ENCODE measurements around the gene EPHB6. TPM values are rescaled to one million over a fixed set of nuclear protein-coding genes. Genes with fewer than 3 reads are reported as not detected.

Gene EPHB6
- total RNA-seq, 1 experiment from 2014 or later, result 39.2 TPM

GRCh38 chr7:142916508-142916907, 61.6 kb downstream of the EPHB6 start:
- no peaks in the 10 kb centered on the region for H3K36me3 ChIP-seq (ENCODE audit: low read depth)
- no peaks in the 10 kb centered on the region for H3K79me2 ChIP-seq (ENCODE audit: low read depth)
- no peak overlapping the region for H3K4me2 ChIP-seq
- ChIA-PET POLR2A (ENCODE audit: unreplicated experiment) (interaction anchor here (0.7 kb wide), 1 partner anchor 35 kb away, joined by 3 read pairs; no protein-coding TSS in a partner anchor), CTCF (no interaction called here)
- TF ChIP-seq EZH2 (IDR thresholded peaks at IDR 0.05; ENCODE audit: low read depth) (no peak), CTCF (conservative IDR thresholded peaks at IDR 0.05) (no peak)
- no peak for DNase-seq
- no peaks in the 10 kb centered on the region for H4K20me1 ChIP-seq (ENCODE audit: insufficient read depth)
- H3K27me3 ChIP-seq (ENCODE audit: insufficient read depth, low read depth), result no peaks in the 10 kb centered on the region
- no peak overlapping the region for H3K4me3 ChIP-seq
- H2AFZ ChIP-seq, result no peak overlapping the region
- no peaks in the 10 kb centered on the region for H3K9me3 ChIP-seq (ENCODE audit: insufficient read depth, low read depth)
- no peaks in the 10 kb centered on the region for H3K9me2 ChIP-seq (ENCODE audit: insufficient read depth)
- no peak overlapping the region for H3K27ac ChIP-seq
- no peaks in the 10 kb centered on the region for H3F3A ChIP-seq (ENCODE audit: insufficient read depth, low read depth)
- BruUV-seq (replicated peaks), result no TSS peak
- intact Hi-C loops (cut with micrococcal nuclease; ENCODE audit: unreplicated experiment), result no loop called here
- H3K4me1 ChIP-seq (replicated peaks; ENCODE audit: insufficient read depth), result peaks cover 20% of the 10 kb centered on the region

- CTCF ChIA-PET, result no interaction called here
- H3K27ac ChIP-seq, result no peak overlapping the region
- no TSS peak for BruUV-seq (replicated peaks)
- no peaks in the 10 kb centered on the region for H3K79me2 ChIP-seq (ENCODE audit: low read depth)
- H3K27me3 ChIP-seq (ENCODE audit: insufficient read depth, low read depth), result no peaks in the 10 kb centered on the region
- no peak for DNase-seq
- no peak overlapping the region for H3K4me2 ChIP-seq
- POLR2A ChIA-PET (ENCODE audit: unreplicated experiment), result no interaction called here
- no peak overlapping the region for H2AFZ ChIP-seq
- no peaks in the 10 kb centered on the region for H3K9me2 ChIP-seq (ENCODE audit: insufficient read depth)
- no peaks in the 10 kb centered on the region for H3F3A ChIP-seq (ENCODE audit: insufficient read depth, low read depth)
- H4K20me1 ChIP-seq (ENCODE audit: insufficient read depth), result no peaks in the 10 kb centered on the region
- no peaks in the 10 kb centered on the region for H3K36me3 ChIP-seq (ENCODE audit: low read depth)
- intact Hi-C loops (cut with micrococcal nuclease; ENCODE audit: unreplicated experiment), result no loop called here
- H3K4me1 ChIP-seq (replicated peaks; ENCODE audit: insufficient read depth), result peaks cover 20% of the 10 kb centered on the region
- H3K9me3 ChIP-seq (ENCODE audit: insufficient read depth, low read depth), result no peaks in the 10 kb centered on the region
- no peak overlapping the region for H3K4me3 ChIP-seq
- TF ChIP-seq CTCF (conservative IDR thresholded peaks at IDR 0.05) (no peak), EZH2 (IDR thresholded peaks at IDR 0.05; ENCODE audit: low read depth) (no peak)
Measured at GRCh38 chr7:142917447-142917846, 62.6 kb downstream of the EPHB6 start.

- POLR2A ChIA-PET (ENCODE audit: unreplicated experiment), result no interaction called here
- Histone ChIP-seq H3K4me3 (no peak overlapping the region), H3F3A (ENCODE audit: insufficient read depth, low read depth) (no peaks in the 10 kb centered on the region), H3K79me2 (ENCODE audit: low read depth) (no peaks in the 10 kb centered on the region), H3K27ac (no peak overlapping the region), H2AFZ (no peak overlapping the region), H4K20me1 (ENCODE audit: insufficient read depth) (no peaks in the 10 kb centered on the region), H3K9me3 (ENCODE audit: insufficient read depth, low read depth) (no peaks in the 10 kb centered on the region), H3K27me3 (ENCODE audit: insufficient read depth, low read depth) (no peaks in the 10 kb centered on the region), H3K4me2 (no peak overlapping the region), H3K36me3 (ENCODE audit: low read depth) (no peaks in the 10 kb centered on the region), H3K9me2 (ENCODE audit: insufficient read depth) (no peaks in the 10 kb centered on the region), H3K4me1 (replicated peaks; ENCODE audit: insufficient read depth) (peaks cover 6% of the 10 kb centered on the region)
- TF ChIP-seq EZH2 (IDR thresholded peaks at IDR 0.05; ENCODE audit: low read depth) (no peak), CTCF (conservative IDR thresholded peaks at IDR 0.05) (no peak)
- no peak for DNase-seq
- BruUV-seq (replicated peaks), result no TSS peak
- CTCF ChIA-PET, result no interaction called here
- intact Hi-C loops (cut with micrococcal nuclease; ENCODE audit: unreplicated experiment), result no loop called here
Measured at GRCh38 chr7:142918901-142919300, 64.0 kb downstream of the EPHB6 start.

Data from PC-9 (cell line).